Measurements from ENCODE around the gene KIF1C. TPM values are rescaled to one million over a fixed set of nuclear protein-coding genes. Genes with fewer than 3 reads are reported as not detected.
"Not testable (repeated sequence)": the region's sequence is repeated elsewhere in the genome, so short reads cannot be mapped to it uniquely, and the experiment has no call there.

KIF1C gene
- polyA plus RNA-seq, 4 donors, result 77.1 to 93.7 (median 87.7) TPM

DNA sequence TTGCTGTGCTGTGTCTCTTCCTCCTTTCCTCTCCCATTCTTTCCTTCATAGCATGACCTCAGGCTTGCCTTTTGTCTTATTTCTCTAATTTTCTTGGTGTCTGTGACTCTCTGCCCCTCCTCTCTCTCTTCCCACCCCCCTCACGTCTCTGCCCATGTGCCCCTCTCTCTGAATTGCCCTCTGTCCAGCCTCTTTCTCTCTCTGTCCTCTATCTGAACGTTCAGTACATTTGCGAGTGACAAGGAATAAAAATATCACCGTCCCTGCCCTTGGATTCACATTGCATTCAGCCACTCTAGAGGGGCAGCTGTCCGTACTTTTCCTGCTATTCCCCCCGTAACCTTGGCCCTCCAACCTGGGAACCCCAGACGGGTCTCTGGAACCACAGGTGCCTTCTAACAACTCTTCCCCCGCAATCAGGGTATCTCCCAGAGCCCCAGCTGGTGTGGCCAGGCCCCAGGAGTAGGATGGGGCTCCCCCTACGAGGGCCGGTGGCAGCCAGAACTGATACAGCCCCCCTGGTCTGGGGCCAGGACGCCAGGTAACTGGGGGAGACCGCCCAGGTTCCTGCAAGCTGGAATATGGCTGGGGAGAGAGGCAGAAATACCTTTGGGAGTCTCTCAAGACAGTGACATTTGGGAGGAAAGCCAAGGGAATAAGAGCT is 1.8 kb downstream of the KIF1C start:
- DNase-seq (ENCODE audit: low read depth in 4 of 4, low spot score in 2 of 4), result no peak

DNA sequence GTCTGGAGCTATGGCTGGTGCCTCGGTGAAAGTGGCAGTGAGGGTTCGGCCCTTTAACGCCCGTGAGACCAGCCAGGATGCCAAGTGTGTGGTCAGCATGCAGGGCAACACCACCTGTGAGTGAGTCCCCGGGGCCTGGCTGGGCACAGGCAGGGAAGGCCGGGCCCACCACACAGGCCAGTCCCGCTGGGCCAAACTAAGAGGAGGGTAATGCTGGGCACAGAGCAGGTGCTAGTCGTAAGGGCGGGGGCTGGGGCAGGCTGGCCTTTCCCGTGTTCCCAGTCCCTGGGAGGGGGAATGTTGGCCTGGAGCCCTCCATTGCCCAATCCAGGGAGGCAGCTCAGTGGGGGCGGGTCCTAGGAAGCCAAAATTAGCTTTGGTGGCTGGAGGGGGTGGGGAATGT is 2.5 kb downstream of the KIF1C start:
- DNase-seq (ENCODE audit: low read depth in 4 of 4, low spot score in 2 of 4), result no peak

DNA sequence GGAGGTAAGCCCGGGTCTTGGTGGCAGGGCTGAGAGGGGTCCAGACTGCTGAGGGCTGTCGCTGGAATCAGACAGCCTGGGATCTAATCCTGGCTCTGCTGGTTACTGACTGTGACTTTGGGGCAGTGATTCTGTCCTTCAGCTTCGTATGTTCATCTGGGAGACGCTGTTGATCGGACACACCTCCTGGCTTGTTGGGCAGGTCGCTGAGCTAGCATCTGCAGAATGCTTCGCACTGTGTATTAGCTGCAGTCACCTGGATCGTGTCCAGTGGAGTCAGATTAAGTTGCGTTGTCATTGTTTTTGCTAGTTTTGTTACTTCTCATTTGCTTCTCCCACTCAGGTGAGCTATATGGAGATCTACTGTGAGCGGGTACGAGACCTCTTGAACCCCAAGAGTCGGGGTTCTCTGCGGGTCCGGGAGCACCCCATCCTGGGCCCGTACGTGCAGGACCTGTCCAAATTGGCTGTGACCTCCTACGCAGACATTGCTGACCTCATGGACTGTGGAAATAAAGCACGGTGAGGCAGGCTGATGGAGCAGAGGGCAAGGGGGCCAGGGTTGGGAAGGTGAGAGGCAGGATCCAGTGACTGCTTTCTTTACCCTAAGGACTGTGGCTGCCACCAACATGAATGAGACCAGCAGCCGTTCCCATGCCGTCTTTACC is 4.5 kb downstream of the KIF1C start:
- DNase-seq (ENCODE audit: low read depth in 4 of 4, low spot score in 2 of 4), result no peak

DNA sequence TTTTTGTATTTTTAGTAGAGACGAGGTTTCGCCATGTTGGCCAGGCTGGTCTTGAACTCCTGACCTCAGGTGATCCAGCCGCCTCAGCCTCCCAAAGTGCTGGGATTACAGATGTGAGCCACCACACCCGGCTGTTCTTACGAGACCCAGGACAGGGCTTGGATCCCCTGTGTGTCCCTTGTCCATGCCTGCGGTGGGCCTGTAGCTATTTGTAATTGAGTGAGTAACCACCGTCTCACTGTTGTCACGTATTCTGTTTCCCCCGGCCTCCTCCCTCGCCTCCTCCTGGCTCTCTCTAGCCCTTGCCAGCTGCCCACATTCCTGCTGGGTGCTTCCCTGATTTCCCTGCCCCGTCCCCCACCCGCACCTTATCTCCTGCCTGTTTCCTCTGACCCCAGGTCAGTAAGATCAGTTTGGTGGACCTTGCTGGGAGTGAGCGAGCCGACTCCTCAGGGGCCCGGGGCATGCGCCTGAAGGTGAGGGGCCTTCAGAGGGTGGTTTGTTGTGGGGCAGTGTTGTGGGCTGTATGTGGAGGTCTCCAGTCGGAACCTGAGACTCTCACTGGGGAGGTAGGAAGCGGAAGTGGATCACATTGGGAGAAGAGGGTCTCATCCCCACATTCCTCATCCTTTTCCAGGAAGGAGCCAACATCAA is 5.6 kb downstream of the KIF1C start:
- no peak for DNase-seq (ENCODE audit: low read depth in 4 of 4, low spot score in 2 of 4)

DNA sequence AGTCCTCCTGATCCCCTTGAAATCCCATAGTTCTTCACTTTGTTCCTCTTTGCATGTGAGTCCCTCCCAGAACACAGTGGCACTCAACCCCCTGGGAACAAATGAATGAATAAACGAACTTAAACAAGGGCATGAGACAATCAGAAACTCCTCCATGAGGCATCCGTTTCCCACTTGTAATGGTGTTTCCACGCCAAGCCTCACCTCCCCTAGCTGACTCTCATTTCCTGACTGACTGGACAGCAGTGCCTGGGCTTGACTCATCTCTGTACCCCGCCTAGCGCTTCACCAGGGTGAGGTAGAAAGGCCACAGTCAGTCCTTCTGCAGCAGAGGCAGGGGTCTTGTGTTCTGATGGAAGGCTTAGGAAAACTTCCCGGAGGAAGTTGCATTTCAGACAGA is 14.2 kb downstream of the KIF1C start:
- DNase-seq (ENCODE audit: low read depth in 4 of 4, low spot score in 2 of 4), result no peak

DNA sequence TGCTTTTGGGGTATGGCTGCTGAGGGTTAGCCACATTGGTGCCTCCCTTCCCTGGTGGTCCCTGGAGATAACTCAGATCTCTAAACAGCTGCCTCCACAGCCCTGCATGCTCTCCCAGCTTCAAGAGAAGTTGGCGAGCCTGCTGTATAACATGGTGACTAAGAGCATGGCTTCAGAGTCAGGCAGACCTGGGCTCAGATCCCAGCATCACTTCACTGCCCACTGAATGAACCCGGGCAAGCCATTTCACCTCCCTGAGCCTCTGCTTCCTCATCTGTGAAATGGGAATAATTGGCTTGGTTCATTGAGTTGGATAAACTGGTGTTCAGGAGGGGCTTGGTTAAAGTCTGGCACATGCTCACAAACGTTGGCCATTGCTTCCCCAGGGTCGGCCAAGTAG is 16.6 kb downstream of the KIF1C start:
- no peak for DNase-seq (ENCODE audit: low read depth in 4 of 4, low spot score in 2 of 4)

DNA sequence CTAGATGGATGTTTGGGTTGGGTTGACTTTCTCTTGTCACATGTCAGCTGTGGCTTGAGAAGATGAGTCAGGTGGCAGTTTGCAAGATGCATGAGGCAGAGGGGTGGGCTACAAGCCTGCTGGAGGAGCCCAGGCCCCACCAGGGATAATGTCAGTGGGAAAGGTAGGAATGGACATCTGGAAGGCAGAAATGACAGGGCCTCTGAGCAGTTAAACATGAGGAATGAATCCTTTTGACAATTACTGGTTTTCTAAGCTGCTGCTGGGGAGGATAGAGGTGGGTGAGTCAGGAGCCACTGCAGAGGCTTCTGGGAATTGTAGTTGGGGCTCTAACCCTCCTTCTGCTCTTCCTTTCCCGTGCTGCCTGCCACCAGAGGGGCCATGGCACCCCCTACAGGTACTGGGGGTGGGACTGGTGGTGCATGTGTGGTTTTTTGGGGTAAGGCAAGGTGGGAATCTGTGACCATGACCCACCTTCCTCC is 21.8 kb downstream of the KIF1C start:
- no peak for DNase-seq (ENCODE audit: low read depth in 4 of 4, low spot score in 2 of 4)

DNA sequence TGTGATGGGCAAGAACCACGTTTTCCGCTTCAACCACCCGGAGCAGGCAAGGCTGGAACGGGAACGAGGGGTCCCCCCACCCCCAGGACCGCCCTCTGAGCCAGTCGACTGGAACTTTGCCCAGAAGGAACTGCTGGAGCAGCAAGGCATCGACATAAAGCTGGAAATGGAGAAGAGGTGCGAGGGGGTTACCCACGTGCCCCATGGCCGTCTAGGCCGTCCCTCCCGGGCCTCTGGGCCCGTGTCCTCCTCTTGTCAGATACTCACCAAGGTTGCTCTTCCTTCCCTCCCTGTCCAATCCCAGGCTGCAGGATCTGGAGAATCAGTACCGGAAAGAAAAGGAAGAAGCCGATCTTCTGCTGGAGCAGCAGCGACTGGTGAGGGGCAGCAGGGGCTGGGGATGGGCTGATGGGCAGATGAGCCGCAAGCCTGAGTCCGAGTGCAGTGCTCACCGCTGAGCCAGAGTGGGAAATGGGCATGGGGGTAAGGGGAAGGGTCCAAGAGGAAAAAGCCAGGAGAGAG is 22.8 kb downstream of the KIF1C start:
- no peak for DNase-seq (ENCODE audit: low read depth in 4 of 4, low spot score in 2 of 4)

DNA sequence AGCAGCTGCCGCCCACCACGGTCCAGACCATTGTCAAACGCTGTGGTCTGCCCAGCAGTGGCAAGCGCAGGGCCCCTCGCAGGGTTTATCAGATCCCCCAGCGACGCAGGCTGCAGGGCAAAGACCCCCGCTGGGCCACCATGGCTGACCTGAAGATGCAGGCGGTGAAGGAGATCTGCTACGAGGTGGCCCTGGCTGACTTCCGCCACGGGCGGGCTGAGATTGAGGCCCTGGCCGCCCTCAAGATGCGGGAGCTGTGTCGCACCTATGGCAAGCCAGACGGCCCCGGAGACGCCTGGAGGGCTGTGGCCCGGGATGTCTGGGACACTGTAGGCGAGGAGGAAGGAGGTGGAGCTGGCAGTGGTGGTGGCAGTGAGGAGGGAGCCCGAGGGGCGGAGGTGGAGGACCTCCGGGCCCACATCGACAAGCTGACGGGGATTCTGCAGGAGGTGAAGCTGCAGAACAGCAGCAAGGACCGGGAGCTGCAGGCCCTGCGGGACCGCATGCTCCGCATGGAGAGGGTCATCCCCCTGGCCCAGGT is 24.5 kb downstream of the KIF1C start:
- no peak for DNase-seq (ENCODE audit: low read depth in 4 of 4, low spot score in 2 of 4)

DNA sequence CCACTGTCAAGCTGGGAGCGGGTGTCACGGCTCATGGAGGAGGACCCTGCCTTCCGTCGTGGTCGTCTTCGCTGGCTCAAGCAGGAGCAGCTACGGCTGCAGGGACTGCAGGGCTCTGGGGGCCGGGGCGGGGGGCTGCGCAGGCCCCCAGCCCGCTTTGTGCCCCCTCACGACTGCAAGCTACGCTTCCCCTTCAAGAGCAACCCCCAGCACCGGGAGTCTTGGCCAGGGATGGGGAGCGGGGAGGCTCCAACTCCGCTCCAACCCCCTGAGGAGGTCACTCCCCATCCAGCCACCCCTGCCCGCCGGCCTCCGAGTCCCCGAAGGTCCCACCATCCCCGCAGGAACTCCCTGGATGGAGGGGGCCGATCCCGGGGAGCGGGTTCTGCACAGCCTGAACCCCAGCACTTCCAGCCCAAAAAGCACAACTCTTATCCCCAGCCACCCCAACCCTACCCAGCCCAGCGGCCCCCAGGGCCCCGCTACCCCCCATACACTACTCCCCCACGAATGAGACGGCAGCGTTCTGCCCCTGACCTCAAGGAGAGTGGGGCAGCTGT is 25.9 kb downstream of the KIF1C start:
- no peak for DNase-seq (ENCODE audit: low read depth in 4 of 4, low spot score in 2 of 4)

DNA sequence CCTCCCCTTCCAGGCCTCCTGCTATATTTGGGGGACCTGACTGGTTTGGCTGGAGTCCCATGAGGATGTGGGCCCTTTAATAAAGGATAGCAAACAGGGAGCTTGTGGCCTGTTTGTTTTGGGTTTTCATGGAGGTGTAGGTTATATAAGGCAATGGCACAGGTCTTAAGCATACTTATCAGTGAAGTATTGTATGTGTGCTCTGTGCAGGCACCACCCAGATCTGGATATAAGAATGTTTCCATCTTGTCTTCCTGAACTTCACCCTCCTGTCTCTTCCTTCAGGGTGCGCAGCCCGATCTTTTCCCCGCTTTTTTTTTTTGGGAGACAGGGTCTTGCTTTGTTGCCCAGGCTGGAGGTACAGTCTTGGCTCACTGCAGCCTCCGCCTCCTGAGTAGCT is 26.9 kb downstream of the KIF1C start:
- no peak for DNase-seq (ENCODE audit: low read depth in 4 of 4, low spot score in 2 of 4)

DNA sequence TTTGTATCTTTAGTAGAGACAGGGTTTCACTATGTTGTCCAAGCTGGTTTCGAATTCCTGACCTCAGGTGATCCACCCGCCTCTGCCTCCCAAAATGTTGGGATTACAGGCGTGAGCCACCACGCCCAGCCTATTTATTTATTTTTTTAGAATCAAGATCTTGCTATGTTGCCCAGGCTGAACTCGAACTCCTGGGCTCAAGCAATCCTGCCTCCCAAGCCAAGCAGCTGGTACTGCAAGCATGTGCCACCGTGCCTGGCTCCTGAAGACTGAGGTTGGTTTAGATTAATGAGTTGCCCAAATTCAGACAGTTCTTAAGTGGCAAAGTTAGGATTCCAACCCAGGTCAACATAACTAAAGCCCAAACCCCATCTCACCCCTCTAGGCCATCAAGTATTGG is 29.5 kb downstream of the KIF1C start:
- no peak for DNase-seq (ENCODE audit: low read depth in 4 of 4, low spot score in 2 of 4)

DNA sequence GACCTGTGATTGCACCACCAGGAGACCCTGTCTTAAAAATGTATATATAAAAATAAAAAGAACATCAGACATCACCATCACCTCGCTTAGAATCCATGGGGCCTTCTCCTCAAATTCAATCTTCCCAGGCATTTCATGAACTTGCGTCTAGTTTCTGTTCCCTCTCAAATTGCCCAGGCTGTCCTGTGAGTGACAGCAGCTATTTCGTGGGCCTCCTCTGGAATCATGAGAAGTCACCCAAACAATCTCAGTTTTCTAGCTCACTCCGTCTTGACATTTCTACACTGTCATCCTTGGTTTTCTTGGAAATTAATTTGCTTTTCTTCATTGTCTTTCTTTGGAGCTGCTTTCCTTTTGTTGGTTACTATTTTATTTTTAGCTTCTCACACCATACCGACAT is 30.2 kb downstream of the KIF1C start:
- DNase-seq (ENCODE audit: low read depth in 4 of 4, low spot score in 2 of 4), result no peak

DNA sequence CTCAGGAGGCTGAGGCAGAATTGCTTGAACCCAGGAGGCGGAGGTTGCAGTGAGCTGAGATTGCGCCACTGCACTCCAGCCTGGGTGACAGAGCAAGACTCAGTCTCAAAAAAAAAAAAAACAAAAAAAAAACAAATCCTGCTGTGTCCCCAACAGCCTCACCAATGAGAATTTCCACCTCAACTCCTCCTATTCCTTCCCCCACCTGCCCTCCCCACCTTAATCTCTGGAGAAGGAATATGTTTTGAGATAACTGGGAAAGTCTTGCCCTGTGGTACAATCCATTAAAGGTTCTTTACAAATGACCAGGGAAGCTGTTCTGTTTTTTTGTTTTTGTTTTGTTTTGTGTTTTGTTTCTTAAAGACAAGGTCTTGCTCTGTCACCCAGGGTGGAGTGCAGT is 32.4 kb downstream of the KIF1C start:
- DNase-seq (ENCODE audit: low read depth in 4 of 4, low spot score in 2 of 4), result not testable (repeated sequence)

DNA sequence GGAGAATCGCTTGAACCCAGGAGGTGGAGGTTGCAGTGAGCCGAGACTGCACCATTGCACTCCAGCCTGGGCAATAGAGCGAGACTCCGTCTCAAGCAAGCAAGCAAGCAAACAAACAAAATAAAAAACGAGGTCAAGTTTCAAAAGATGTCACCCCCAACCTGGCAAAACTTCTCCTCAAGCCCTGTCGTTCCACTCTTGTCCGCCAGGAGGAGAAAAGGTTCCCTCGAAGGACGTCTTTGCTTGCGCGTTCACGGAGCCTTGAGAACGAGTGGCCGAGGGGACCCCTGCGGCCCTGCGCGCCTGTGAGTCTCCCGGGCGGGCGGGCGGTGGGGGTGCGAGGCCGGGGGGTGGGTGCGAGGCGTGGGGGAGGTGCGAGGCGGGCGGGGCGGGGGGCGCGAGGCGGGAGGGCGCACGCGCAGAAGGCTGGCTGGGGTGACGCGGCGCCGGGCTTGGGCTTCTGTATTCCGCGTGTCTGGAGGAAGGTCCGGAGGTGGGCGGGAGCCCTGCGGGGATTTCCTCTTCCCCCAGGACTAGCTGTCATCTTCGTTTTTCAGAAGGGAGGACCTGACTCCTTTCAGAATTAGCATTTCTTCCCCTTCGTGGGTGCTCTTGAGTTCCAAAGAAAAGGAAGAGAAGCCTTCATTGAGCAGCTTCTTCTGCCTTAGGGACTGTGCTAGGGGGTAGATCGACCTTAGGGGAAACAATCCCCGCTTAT is 33.8 kb downstream of the KIF1C start:
- DNase-seq (ENCODE audit: low read depth in 4 of 4, low spot score in 2 of 4), result peak; percentile 53 to 88 (median 76)

DNA sequence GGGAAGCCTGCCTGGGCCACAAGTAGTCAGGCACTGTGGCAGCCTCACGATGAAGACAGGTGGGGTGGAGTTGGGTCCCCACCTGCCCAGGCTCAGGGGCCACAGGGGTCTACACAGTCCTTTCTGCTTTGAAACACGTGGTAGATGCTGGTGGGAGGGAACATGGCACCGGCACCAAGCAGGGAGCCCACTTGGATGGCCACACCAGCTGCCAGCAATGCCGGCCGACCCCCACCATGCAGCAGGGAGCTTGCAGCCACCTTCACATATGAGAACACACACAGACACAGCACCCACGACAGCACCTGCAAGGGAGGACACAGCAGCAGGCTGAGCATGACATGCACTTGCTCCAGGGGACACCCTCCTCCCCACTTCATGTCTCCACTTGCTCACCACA is 35.1 kb downstream of the KIF1C start:
- DNase-seq (ENCODE audit: low read depth in 4 of 4, low spot score in 2 of 4), result no peak

DNA sequence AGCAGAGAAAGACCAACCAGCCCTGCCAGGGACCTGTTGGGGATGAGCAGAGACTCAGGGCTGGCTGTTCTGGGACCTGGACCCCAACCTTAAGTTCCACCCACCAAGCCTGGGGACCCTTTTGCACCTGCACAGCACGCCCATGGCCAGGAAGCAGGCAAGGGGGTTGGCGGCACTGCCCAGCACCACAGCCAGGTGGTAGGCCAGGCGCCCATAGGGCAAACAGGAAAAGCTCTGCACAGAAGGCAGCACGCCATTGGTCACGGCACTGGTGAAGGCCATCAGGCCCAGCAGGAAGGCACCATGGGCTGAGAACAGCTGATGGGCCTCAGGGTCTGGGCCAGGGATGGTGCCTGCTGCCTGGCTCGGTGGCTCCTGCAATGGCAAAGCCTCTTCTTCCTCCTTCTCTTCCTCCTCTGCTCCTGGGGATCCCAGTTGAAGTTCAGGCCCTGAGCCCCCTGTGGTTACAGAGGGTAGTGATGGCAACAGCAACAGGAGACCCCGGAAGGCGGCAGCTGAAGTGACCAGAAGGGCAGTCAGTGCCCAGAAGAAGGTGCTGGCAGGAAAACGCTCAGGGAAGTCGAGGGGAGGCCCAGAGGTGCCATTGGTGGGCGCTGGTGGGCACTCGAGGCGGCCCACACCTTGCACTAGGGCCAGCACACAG is 35.7 kb downstream of the KIF1C start:
- no peak for DNase-seq (ENCODE audit: low read depth in 4 of 4, low spot score in 2 of 4)

DNA sequence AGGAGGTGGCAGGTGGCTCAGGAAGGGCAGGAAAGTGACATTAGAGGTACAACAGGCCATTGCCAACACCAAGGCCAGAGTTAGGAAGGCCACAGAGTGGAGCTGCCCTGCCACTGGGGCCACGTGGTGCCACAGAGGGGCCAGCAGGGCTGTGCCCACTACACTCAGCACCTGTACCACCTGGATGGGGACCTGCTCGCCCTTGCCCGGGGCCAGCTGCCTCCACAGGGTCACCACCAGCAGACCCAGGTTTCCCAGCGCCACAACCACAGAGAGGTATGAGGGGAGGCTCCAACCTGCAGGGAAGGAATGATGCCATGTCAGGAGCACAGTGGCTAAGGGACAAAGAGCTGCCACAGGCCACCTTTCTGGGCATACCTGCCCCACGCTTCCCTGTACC is 36.3 kb downstream of the KIF1C start:
- DNase-seq (ENCODE audit: low read depth in 4 of 4, low spot score in 2 of 4), result no peak

DNA sequence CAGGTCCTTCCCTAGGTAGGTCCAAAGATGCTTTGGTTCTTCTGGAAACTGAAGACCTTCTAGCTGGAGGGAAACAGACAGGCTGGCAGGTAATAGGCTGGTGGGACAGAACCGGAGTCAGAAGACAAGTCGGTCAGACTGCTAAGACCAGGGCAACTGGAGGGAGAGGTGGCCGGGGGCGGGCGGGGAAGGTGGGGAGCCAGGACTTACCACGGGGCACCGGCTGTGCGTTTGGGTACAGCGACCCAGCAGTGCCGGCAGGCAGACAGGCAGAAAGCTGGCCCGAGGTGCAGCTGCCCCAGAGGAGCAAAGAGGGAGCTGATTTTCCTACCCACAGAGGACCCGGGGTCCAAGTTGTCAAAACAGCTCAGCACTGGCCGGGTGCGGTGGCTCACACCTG is 36.9 kb downstream of the KIF1C start:
- DNase-seq (ENCODE audit: low read depth in 4 of 4, low spot score in 2 of 4), result no peak

DNA sequence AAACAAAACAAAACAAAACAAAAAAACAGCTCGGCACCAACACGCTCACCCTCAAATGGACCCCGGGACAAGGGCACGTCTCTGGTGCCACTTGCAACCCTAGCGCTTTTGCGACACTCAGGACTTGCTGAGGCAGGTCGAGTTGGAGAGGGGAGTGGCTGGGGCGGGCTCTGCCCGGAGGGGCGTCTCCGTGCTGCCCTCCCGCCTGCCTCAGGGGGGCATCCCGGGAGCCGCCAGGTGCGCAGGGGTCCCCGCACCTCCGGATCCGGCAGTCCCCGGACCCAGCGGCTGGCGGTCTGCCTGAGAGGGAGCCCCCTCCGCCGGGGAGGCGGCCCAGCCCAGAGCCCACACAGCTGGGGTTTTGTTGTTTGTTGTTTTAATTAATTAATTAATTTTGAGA is 37.6 kb downstream of the KIF1C start, which contains the start of gene SLC52A1:
Gene SLC52A1 (minus strand): TSS at position 112 of the 400 bp plus-strand sequence. CDS start 820 bp downstream, outside the sequence.
- no peak for DNase-seq (ENCODE audit: low read depth in 4 of 4, low spot score in 2 of 4)
